GM12878 (cell line): ENCODE measurements around the gene FAM177B. TPM values are rescaled to one million over a fixed set of nuclear protein-coding genes. Genes with fewer than 3 reads are reported as not detected.

Experiments used
- CBFB ChIP-seq: IDR thresholded peaks from 2 replicates; pipeline ENCODE4 v1.6.1; 2016; ENCODE audit warnings: antibody characterized with exemption, low read depth
- HCFC1 ChIP-seq: fragments of 150-350 bp; IDR thresholded peaks from 2 replicates; pipeline ENCODE4 v1.6.1; 2014; ENCODE audit warnings: low read length
- IKZF1 ChIP-seq: fragments of 450-650 bp; conservative IDR thresholded peaks from 2 replicates; pipeline ENCODE4 v1.6.1; 2017; ENCODE audit warnings: antibody characterized with exemption, mild to moderate bottlenecking
- KAT2A ChIP-seq: conservative IDR thresholded peaks from 2 replicates; pipeline ENCODE4 v1.6.1; 2011; ENCODE audit warnings: low read depth, low read length; ENCODE audit not compliant: control insufficient read depth
- MXI1 ChIP-seq: fragments of 150-350 bp; IDR thresholded peaks from 2 replicates; pipeline ENCODE4 v1.6.1; 2011; ENCODE audit warnings: low read depth, mild to moderate bottlenecking, inconsistent platforms, low read length, improper control_type of control experiment
- POU2F2 ChIP-seq: IDR thresholded peaks from 3 replicates; pipeline ENCODE4 v1.6.1; 2011; ENCODE audit warnings: low read depth, mild to moderate bottlenecking, low read length, borderline replicate concordance
- RB1 ChIP-seq: fragments of 450-650 bp; formaldehyde crosslinking; IDR thresholded peaks from 2 replicates; pipeline ENCODE4 v1.6.1; 2017; ENCODE audit warnings: mild to moderate bottlenecking, borderline replicate concordance
- RFX5 ChIP-seq: IDR thresholded peaks from 2 replicates; pipeline ENCODE4 v1.6.1; 2011; ENCODE audit warnings: low read depth, low read length, improper control_type of control experiment
- SRF ChIP-seq, 2 experiments: IDR thresholded peaks; 2 replicates each; pipeline ENCODE4 v1.6.1; 2011; ENCODE audit warnings: low read depth in 2 of 2, low read length in 2 of 2, mild to moderate bottlenecking in 1 of 2, moderate library complexity in 1 of 2
- STAT1 ChIP-seq: fragments of 450-650 bp; conservative IDR thresholded peaks from 2 replicates; pipeline ENCODE4 v1.6.1; 2014; ENCODE audit warnings: antibody characterized with exemption, mild to moderate bottlenecking
- polyA plus RNA-seq, 11 experiments: library from polyadenylated mRNA; depleted of rRNA in 4 of 11; unstranded in 6 of 11; stranded (reverse) in 5 of 11; fragments of >200 nt; fragmentation: Nextera tagmentation in 4 of 11; fragmentation: Illumina TruSeq in 1 of 11; extraction: Ambion mirVana in 4 of 11; extraction: Trizol in 1 of 11; gene quantifications; 1 replicate in 1 of 11; 2 replicates in 10 of 11; pipeline versions ENCODE4 v1.2.1 to v1.2.3, GENCODE V29; 2011 to 2016; ENCODE audit warnings: inconsistent platforms in 2 of 11, missing spikeins in 2 of 11, low read depth in 1 of 11
- total RNA-seq, 4 experiments: library from RNA; depleted of rRNA in 3 of 4; stranded (reverse); fragments of >200 nt in 3 of 4; fragmentation: Illumina TruSeq in 1 of 4; extraction: Trizol in 1 of 4; gene quantifications; 2 replicates each; pipeline versions ENCODE4 v1.2.1 to v1.2.3, GENCODE V29; 2013 to 2021
- TF ChIP-seq, protein P1 (sequence below): fragments of 450-650 bp; formaldehyde crosslinking; IDR thresholded peaks from 2 replicates; pipeline ENCODE4 v1.4.0; 2020; ENCODE audit warnings: mild to moderate bottlenecking, moderate library complexity
- TF ChIP-seq, protein P2 (sequence below): IDR thresholded peaks from 2 replicates; pipeline ENCODE4 v1.6.1; 2011; ENCODE audit warnings: borderline replicate concordance, low read depth, mild to moderate bottlenecking, moderate library complexity, mixed read lengths, low read length; ENCODE audit not compliant: insufficient read depth; ENCODE audit errors: extremely low read length
- TF ChIP-seq, protein P3 (sequence below): IDR thresholded peaks from 2 replicates; pipeline ENCODE4 v1.6.1; 2011; ENCODE audit warnings: borderline replicate concordance, low read depth, mild to moderate bottlenecking, moderate library complexity, low read length; ENCODE audit not compliant: insufficient read depth, poor library complexity, severe bottlenecking
- TF ChIP-seq, protein P4 (sequence below), 3 experiments: IDR thresholded peaks in 2 of 3; conservative IDR thresholded peaks in 1 of 3; 2 replicates each; pipeline ENCODE4 v1.5.1; 2011; ENCODE audit warnings: low read depth in 3 of 3, low read length in 3 of 3, mild to moderate bottlenecking in 3 of 3, control low read depth in 2 of 3, moderate library complexity in 2 of 3, inconsistent platforms in 1 of 3, mixed read lengths in 1 of 3; ENCODE audit not compliant: control insufficient read depth in 2 of 3, insufficient read depth in 1 of 3; ENCODE audit errors: extremely low read depth in 1 of 3
- TF ChIP-seq, protein P5 (sequence below): fragments of 450-650 bp; IDR thresholded peaks from 2 replicates; pipeline ENCODE4 v1.6.1; 2018; ENCODE audit warnings: mild to moderate bottlenecking, low read depth, moderate library complexity; ENCODE audit not compliant: partially characterized antibody

The FAM177B gene
- total and polyA plus RNA-seq, 10 of the 15 experiments (the other 5 are each of a cell fraction or from before 2014, with no cell fraction given): 0.06 TPM; not detected in 9

DNA sequence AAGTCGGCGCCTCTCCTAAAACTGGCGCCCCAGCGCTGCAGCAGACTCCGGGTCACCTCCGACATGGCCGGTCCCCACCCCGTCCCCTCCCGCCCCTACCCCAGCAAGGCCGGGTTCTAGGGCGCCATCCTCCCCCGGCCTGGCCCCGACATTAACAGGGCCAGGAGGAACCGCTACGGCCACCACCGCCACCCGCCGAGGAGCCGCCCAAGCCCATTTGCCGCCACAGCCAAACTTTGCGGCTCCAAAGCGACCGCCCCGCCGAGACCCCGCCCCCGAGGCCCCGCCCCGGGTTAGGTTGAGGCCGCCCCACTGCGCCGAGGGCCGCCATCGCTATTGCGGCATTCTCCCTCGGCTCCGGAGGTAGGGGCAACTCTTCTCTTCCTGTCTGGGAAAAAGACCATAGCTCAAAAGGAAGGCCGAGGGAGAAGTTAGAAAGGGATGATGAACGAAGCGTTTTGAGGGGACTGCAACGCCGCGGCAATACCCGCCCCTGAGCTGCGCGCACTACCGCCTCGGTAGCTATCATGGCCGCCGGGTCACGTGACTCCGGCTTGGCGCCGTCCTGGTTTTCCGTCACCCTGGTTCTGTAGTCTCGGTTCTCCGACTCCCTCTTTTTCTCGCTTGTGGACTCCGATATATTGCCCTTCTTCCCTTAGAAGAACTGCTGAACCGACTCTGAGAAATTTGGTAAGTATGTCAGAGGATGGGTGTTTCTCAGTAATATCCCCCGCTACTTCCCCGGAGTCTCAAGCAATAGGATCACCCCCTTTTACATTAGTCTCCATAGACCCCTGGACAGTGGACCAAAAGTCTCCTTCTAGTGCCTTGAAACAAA is 24.5 kb upstream of the FAM177B start, which contains the start of the genes AIDA and BROX (continued):
- TF ChIP-seq, protein P1, sequence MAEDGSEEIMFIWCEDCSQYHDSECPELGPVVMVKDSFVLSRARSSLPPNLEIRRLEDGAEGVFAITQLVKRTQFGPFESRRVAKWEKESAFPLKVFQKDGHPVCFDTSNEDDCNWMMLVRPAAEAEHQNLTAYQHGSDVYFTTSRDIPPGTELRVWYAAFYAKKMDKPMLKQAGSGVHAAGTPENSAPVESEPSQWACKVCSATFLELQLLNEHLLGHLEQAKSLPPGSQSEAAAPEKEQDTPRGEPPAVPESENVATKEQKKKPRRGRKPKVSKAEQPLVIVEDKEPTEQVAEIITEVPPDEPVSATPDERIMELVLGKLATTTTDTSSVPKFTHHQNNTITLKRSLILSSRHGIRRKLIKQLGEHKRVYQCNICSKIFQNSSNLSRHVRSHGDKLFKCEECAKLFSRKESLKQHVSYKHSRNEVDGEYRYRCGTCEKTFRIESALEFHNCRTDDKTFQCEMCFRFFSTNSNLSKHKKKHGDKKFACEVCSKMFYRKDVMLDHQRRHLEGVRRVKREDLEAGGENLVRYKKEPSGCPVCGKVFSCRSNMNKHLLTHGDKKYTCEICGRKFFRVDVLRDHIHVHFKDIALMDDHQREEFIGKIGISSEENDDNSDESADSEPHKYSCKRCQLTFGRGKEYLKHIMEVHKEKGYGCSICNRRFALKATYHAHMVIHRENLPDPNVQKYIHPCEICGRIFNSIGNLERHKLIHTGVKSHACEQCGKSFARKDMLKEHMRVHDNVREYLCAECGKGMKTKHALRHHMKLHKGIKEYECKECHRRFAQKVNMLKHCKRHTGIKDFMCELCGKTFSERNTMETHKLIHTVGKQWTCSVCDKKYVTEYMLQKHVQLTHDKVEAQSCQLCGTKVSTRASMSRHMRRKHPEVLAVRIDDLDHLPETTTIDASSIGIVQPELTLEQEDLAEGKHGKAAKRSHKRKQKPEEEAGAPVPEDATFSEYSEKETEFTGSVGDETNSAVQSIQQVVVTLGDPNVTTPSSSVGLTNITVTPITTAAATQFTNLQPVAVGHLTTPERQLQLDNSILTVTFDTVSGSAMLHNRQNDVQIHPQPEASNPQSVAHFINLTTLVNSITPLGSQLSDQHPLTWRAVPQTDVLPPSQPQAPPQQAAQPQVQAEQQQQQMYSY (CRISPR knock-in tag): peak; percentile 94
- TF ChIP-seq POU2F2 (peak; percentile 30; the same call in 1 of the 3 replicates), HCFC1 (peak; percentile 86), CBFB (0 out of 2 replicates have a peak, but pooled peaks have one; percentile 39), RFX5 (0 out of 2 replicates have a peak, but pooled peaks have one; percentile 7), RB1 (peak; percentile 79; the same call in 1 of the 2 replicates), MXI1 (no peak), KAT2A (no peak), STAT1 (peak; percentile 95), IKZF1 (peak; percentile 82), SRF (IDR thresholded peaks at IDR 0.05; ENCODE audit: low read depth in 2 of 2, low read length in 2 of 2) (peak in 1 of 2 experiments; percentile 62; a peak in 1 of 4 replicates)
- TF ChIP-seq, protein P2, sequence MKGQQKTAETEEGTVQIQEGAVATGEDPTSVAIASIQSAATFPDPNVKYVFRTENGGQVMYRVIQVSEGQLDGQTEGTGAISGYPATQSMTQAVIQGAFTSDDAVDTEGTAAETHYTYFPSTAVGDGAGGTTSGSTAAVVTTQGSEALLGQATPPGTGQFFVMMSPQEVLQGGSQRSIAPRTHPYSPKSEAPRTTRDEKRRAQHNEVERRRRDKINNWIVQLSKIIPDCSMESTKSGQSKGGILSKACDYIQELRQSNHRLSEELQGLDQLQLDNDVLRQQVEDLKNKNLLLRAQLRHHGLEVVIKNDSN: peak; percentile 97
- TF ChIP-seq, protein P3, sequence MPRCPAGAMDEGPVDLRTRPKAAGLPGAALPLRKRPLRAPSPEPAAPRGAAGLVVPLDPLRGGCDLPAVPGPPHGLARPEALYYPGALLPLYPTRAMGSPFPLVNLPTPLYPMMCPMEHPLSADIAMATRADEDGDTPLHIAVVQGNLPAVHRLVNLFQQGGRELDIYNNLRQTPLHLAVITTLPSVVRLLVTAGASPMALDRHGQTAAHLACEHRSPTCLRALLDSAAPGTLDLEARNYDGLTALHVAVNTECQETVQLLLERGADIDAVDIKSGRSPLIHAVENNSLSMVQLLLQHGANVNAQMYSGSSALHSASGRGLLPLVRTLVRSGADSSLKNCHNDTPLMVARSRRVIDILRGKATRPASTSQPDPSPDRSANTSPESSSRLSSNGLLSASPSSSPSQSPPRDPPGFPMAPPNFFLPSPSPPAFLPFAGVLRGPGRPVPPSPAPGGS: peak; percentile 15
- TF ChIP-seq, protein P4, sequence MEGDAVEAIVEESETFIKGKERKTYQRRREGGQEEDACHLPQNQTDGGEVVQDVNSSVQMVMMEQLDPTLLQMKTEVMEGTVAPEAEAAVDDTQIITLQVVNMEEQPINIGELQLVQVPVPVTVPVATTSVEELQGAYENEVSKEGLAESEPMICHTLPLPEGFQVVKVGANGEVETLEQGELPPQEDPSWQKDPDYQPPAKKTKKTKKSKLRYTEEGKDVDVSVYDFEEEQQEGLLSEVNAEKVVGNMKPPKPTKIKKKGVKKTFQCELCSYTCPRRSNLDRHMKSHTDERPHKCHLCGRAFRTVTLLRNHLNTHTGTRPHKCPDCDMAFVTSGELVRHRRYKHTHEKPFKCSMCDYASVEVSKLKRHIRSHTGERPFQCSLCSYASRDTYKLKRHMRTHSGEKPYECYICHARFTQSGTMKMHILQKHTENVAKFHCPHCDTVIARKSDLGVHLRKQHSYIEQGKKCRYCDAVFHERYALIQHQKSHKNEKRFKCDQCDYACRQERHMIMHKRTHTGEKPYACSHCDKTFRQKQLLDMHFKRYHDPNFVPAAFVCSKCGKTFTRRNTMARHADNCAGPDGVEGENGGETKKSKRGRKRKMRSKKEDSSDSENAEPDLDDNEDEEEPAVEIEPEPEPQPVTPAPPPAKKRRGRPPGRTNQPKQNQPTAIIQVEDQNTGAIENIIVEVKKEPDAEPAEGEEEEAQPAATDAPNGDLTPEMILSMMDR (IDR thresholded peaks at IDR 0.05 in 2 of 3, conservative IDR thresholded peaks at IDR 0.05 in 1 of 3; ENCODE audit: control insufficient read depth in 2 of 3, extremely low read depth in 1 of 3, insufficient read depth in 1 of 3, low read depth in 3 of 3, low read length in 3 of 3): no peak
- TF ChIP-seq, protein P5, sequence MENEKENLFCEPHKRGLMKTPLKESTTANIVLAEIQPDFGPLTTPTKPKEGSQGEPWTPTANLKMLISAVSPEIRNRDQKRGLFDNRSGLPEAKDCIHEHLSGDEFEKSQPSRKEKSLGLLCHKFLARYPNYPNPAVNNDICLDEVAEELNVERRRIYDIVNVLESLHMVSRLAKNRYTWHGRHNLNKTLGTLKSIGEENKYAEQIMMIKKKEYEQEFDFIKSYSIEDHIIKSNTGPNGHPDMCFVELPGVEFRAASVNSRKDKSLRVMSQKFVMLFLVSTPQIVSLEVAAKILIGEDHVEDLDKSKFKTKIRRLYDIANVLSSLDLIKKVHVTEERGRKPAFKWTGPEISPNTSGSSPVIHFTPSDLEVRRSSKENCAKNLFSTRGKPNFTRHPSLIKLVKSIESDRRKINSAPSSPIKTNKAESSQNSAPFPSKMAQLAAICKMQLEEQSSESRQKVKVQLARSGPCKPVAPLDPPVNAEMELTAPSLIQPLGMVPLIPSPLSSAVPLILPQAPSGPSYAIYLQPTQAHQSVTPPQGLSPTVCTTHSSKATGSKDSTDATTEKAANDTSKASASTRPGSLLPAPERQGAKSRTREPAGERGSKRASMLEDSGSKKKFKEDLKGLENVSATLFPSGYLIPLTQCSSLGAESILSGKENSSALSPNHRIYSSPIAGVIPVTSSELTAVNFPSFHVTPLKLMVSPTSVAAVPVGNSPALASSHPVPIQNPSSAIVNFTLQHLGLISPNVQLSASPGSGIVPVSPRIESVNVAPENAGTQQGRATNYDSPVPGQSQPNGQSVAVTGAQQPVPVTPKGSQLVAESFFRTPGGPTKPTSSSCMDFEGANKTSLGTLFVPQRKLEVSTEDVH: peak; percentile 99
